ENCODE measurements around the gene TLK1.
"Not testable (repeated sequence)": the region's sequence is repeated elsewhere in the genome, so short reads cannot be mapped to it uniquely, and the experiment has no call there.

TLK1 gene

GRCh38 chr2:171166328-171166983, 5.8 kb upstream of the TLK1 start:
- CTCF ChIA-PET, result no interaction called here
- H3K4me3 ChIP-seq (ENCODE audit: low read depth, low read length), result no peak overlapping the region
- no peak for TF ChIP-seq CTCF (IDR thresholded peaks at IDR 0.05; ENCODE audit: insufficient read depth, low read length, missing control alignments)
- POLR2A ChIA-PET, result no interaction called here
- no peak for DNase-seq (ENCODE audit: low read depth, low spot score)

DNA sequence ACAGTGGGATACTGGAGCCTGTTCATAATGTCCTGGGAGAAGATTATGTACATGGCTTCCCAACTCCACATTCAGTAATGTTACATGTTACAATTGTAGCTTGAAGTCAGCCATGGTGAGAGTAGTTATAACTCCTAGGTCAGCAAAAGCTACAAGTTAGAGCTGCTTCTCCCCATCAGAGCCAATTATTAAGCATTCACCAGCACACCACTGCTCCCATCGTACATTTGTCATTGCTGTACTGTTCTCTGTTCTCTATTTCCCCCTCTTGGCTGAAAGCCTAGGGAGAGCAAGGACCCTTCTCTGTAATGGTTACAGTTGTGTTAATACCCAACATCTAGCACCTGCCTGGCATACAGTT, 5.3 kb upstream of the TLK1 start:
- no peak for DNase-seq (ENCODE audit: low read depth, low spot score)
- H3K4me3 ChIP-seq (ENCODE audit: low read depth, low read length), result no peak overlapping the region
- no peak for TF ChIP-seq CTCF (IDR thresholded peaks at IDR 0.05; ENCODE audit: insufficient read depth, low read length, missing control alignments)
- CTCF ChIA-PET, result no interaction called here
- POLR2A ChIA-PET, result no interaction called here

GRCh38 chr2:171163261-171163660, 2.6 kb upstream of the TLK1 start:
- DNase-seq (ENCODE audit: low read depth, low spot score), result no peak
- ChIA-PET CTCF (interaction anchor here (1.1 to 1.4 kb wide), 3 partner anchors 9 to 253 kb away, joined by 3 to 7 read pairs (median 3); no protein-coding TSS in a partner anchor), POLR2A (interaction anchor here (0.7 kb wide), 1 partner anchor 18 kb away, joined by 3 read pairs; no protein-coding TSS in a partner anchor)
- TF ChIP-seq CTCF (IDR thresholded peaks at IDR 0.05; ENCODE audit: insufficient read depth, low read length, missing control alignments), result no peak
- no peak overlapping the region for H3K4me3 ChIP-seq (ENCODE audit: low read depth, low read length)

DNA sequence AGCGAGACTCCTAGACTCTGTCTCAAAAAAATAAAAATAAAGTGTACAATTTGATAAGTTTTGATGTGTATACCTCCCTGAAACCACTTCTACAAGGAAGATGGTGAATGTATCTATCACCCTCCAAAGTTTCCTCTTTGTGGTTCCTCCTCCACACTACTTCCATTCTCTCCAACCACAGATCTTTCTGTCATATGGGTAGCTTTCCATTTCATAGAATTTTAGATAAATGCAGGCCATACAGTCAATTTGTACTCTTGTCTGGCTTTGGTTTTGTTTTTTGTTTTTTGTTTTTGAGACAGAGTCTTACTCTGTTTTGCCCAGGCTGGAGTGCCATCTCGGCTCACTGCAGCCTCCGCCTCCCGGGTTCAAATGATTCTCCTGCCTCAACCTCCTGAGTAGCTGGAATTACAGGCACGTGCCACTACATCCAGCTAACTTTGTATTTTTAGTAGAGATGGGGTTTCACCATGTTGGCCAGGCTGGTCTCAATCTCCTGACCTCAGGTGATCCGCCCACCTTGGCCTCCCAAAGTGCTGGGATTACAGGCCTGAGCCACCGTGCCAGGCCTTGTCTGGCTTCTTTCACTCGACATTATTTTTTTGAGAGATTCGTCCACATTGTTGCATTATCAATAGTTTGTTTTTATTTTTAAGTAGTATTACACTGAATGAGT, 2.0 kb upstream of the TLK1 start:
- CTCF ChIA-PET, result interaction anchor here (1.0 to 1.7 kb wide), 3 partner anchors 12 to 254 kb away, joined by 3 to 7 read pairs (median 5); no protein-coding TSS in a partner anchor
- H3K4me3 ChIP-seq (ENCODE audit: low read depth, low read length); POLR2A ChIA-PET; DNase-seq (ENCODE audit: low read depth, low spot score): not testable (repeated sequence)

GRCh38 chr2:171160956-171161740, 455 bp upstream of the TLK1 start:
- peak overlapping the region; percentile 91 for H3K4me3 ChIP-seq (ENCODE audit: low read depth, low read length)
- ChIA-PET POLR2A (interaction anchor here (1.2 kb wide), 1 partner anchor 137 kb away, joined by 3 read pairs; no protein-coding TSS in a partner anchor), CTCF (interaction anchor here (1.5 to 4.4 kb wide), 3 partner anchors 14 to 255 kb away, joined by 3 to 33 read pairs (median 5); no protein-coding TSS in a partner anchor)
- no peak for TF ChIP-seq CTCF (IDR thresholded peaks at IDR 0.05; ENCODE audit: insufficient read depth, low read length, missing control alignments)
- no peak for DNase-seq (ENCODE audit: low read depth, low spot score)

GRCh38 chr2:171159372-171160118, 1.1 kb downstream of the TLK1 start:
- peak; percentile 45 for DNase-seq (ENCODE audit: low read depth, low spot score)
- peak overlapping the region; percentile 91 for H3K4me3 ChIP-seq (ENCODE audit: low read depth, low read length)
- ChIA-PET POLR2A (interaction anchor here (1.6 kb wide), 1 partner anchor 257 kb away, joined by 5 read pairs; no protein-coding TSS in a partner anchor), CTCF (interaction anchor here (0.7 to 4.7 kb wide), 21 partner anchors 10 to 256 kb away, joined by 3 to 40 read pairs (median 4); partner anchors contain the start of gene GORASP2)
- TF ChIP-seq CTCF (IDR thresholded peaks at IDR 0.05; ENCODE audit: insufficient read depth, low read length, missing control alignments), result peak; percentile 56
